Cerebellar cortex (tissue), 1 donor: Measurements from ENCODE around the gene CADPS2.
A peak's percentile ranks its signal among the peaks of the same experiment; 100 is the strongest.

Experiments
- DNase-seq: peaks from one replicate; pipeline ENCODE4 v3.0.0-alpha.2; 2015; ENCODE audit warnings: low spot score

Gene CADPS2

GRCh38 chr7:122600042-122600441 lies 286.2 kb downstream of the CADPS2 start:
- no peak for DNase-seq

GRCh38 chr7:122597277-122597676 lies 289.0 kb downstream of the CADPS2 start:
- no peak for DNase-seq

GRCh38 chr7:122595885-122596284 lies 290.4 kb downstream of the CADPS2 start:
- peak; percentile 64 for DNase-seq

- no peak for DNase-seq
These were observed 297.6 kb downstream of the CADPS2 start for GRCh38 chr7:122588621-122589020.

GRCh38 chr7:122584676-122585251 lies 301.5 kb downstream of the CADPS2 start:
- no peak for DNase-seq

GRCh38 chr7:122578350-122578749 lies 307.9 kb downstream of the CADPS2 start:
- no peak for DNase-seq

GRCh38 chr7:122577449-122578003 lies 308.7 kb downstream of the CADPS2 start:
- no peak for DNase-seq

- DNase-seq: peak; percentile 98
These were observed 313.6 kb downstream of the CADPS2 start for GRCh38 chr7:122572706-122573105.

GRCh38 chr7:122561326-122561725 lies 324.9 kb downstream of the CADPS2 start:
- DNase-seq: no peak

GRCh38 chr7:122556873-122557542 lies 329.3 kb downstream of the CADPS2 start:
- DNase-seq: peak; percentile 67

- DNase-seq: no peak
These were observed 330.0 kb downstream of the CADPS2 start for GRCh38 chr7:122556219-122556618.

GRCh38 chr7:122553761-122554160 lies 332.5 kb downstream of the CADPS2 start:
- no peak for DNase-seq

- peak; percentile 50 for DNase-seq
These were observed 333.5 kb downstream of the CADPS2 start for GRCh38 chr7:122552769-122553168.

GRCh38 chr7:122550545-122550944 lies 335.7 kb downstream of the CADPS2 start:
- no peak for DNase-seq

- DNase-seq: no peak
These were observed 336.7 kb downstream of the CADPS2 start for GRCh38 chr7:122549578-122549977.

GRCh38 chr7:122546496-122546895 lies 339.8 kb downstream of the CADPS2 start:
- peak; percentile 76 for DNase-seq

- DNase-seq: no peak
These were observed 341.8 kb downstream of the CADPS2 start for GRCh38 chr7:122544463-122544862.

- DNase-seq: no peak
These were observed 342.4 kb downstream of the CADPS2 start for GRCh38 chr7:122543891-122544290.

GRCh38 chr7:122543166-122543565 lies 343.1 kb downstream of the CADPS2 start:
- DNase-seq: no peak

- no peak for DNase-seq
These were observed 351.2 kb downstream of the CADPS2 start for GRCh38 chr7:122535086-122535485.

- DNase-seq: no peak
These were observed 353.6 kb downstream of the CADPS2 start for GRCh38 chr7:122532406-122533269.

GRCh38 chr7:122528879-122529481 lies 357.3 kb downstream of the CADPS2 start:
- peak; percentile 73 for DNase-seq
